BJ (cell line): ENCODE measurements around the gene RBM47. TPM values are rescaled to one million over a fixed set of nuclear protein-coding genes. Genes with fewer than 3 reads are reported as not detected.
"Not testable (repeated sequence)": the region's sequence is repeated elsewhere in the genome, so short reads cannot be mapped to it uniquely, and the experiment has no call there.

Experiments used
- CTCF ChIA-PET: fragments of 350-600 bp; formaldehyde crosslinking; extraction: SDS; loops from one replicate; lab custom pipeline; 2021; ENCODE audit warnings: antibody characterized with exemption, inconsistent platforms; lab: Yijun Ruan, JAX
- POLR2A ChIA-PET: fragments of 300-600 bp; sonication (Branson Sonifier 250); formaldehyde crosslinking; extraction: SDS; loops from one replicate; lab custom pipeline; 2021; ENCODE audit warnings: antibody characterized with exemption; lab: Charles Lee
- DNase-seq: peaks from one replicate; pipeline ENCODE4 v3.0.0-alpha.2; 2011; ENCODE audit warnings: low read depth
- H3K27me3 ChIP-seq: 2 replicates; pipeline ENCODE4 v1.6.0; 2011; ENCODE audit warnings: low read length; ENCODE audit not compliant: control insufficient read depth, insufficient read depth
- H3K36me3 ChIP-seq: 2 replicates; pipeline ENCODE4 v1.5.1; 2011; ENCODE audit warnings: low read length; ENCODE audit not compliant: control insufficient read depth, insufficient read depth
- H3K4me3 ChIP-seq: 2 replicates; pipeline ENCODE4 v1.5.1; 2011; ENCODE audit warnings: low read depth, mild to moderate bottlenecking, control low read depth, low read length
- polyA plus RNA-seq: library from polyadenylated mRNA; depleted of rRNA; stranded (reverse); fragments of >200 nt; gene quantifications from 2 replicates; pipeline ENCODE4 v1.2.3, GENCODE V29; 2011
- TF ChIP-seq, protein P1 (sequence below): IDR thresholded peaks from 2 replicates; pipeline ENCODE4 v1.5.1; 2011; ENCODE audit warnings: low read depth, mild to moderate bottlenecking, control low read depth, inconsistent platforms, low read length, moderate library complexity; ENCODE audit not compliant: insufficient read depth

RBM47 gene
- polyA plus RNA-seq, 1 experiment: 0.52 TPM

DNA sequence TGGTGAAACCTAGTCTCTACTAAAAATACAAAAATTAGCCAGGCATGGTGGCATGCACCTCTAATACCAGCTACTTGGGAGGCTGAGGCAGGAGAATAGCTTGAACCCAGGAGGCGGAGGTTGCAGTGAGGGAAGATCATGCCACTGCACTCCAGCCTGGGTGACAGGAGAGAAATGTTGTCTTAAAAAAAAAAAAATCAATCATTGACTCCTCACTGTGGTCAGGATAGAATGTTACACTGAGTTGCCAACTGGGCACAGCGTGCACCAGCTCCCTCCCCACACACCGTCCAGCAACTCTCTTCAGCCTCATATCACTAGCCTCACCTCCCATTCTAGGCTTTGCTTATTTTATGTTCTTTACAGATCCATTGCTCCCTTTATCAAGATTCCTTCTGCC is 215.0 kb downstream of the RBM47 start:
- ChIA-PET POLR2A (no interaction called here), CTCF (no interaction called here)
- Histone ChIP-seq H3K36me3 (no peaks in the 10 kb centered on the region), H3K27me3 (no peaks in the 10 kb centered on the region; the same call in 1 of the 2 replicates), H3K4me3 (no peak overlapping the region)
- DNase-seq: no peak
- TF ChIP-seq, protein P1, sequence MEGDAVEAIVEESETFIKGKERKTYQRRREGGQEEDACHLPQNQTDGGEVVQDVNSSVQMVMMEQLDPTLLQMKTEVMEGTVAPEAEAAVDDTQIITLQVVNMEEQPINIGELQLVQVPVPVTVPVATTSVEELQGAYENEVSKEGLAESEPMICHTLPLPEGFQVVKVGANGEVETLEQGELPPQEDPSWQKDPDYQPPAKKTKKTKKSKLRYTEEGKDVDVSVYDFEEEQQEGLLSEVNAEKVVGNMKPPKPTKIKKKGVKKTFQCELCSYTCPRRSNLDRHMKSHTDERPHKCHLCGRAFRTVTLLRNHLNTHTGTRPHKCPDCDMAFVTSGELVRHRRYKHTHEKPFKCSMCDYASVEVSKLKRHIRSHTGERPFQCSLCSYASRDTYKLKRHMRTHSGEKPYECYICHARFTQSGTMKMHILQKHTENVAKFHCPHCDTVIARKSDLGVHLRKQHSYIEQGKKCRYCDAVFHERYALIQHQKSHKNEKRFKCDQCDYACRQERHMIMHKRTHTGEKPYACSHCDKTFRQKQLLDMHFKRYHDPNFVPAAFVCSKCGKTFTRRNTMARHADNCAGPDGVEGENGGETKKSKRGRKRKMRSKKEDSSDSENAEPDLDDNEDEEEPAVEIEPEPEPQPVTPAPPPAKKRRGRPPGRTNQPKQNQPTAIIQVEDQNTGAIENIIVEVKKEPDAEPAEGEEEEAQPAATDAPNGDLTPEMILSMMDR: no peak

DNA sequence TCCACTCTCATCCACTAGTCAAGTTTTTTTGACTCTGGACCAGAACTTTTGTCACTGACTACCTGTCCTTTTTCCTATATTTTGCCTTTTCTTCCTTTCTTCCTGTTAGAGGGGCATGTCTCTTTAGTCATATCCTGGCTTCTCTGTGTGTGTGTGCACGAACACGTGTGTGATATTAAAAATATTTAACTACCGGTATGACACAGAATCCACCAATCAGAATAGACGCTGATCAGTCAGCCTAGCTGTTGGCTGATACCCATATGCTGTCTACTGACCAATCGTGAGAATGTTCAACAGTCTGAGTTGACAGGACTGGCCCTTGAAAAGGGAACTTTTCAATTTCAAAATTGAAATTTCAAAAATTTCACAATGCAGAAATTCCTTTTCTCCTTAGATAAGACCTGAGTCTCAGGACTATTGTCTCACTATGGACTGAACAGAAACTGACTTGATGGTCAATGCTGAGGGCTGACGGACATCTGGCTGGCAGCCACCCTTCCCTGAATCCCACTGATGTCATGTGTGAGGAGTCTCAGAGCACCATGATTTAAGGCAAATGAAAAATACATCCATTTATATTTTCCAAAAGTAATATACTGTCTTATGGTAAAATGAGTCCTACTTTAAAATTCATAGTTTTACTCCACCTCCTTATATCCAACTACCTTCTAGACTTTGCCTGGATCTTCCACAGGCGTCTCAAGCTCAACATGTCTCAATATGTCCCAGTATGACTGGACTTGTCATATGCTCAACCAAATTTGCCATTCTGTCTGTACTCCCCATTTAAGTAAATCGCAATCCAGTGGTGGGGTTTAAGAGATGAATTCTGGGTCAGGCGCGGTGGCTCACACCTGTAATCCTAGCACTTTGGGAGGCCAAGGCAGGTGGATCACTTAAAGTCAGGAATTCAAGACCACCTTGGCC is 216.5 kb downstream of the RBM47 start:
- ChIA-PET POLR2A (no interaction called here), CTCF (no interaction called here)
- Histone ChIP-seq H3K36me3 (no peaks in the 10 kb centered on the region), H3K4me3 (no peak overlapping the region), H3K27me3 (no peaks in the 10 kb centered on the region; the same call in 1 of the 2 replicates)
- DNase-seq: no peak
- TF ChIP-seq, protein P1: no peak

DNA sequence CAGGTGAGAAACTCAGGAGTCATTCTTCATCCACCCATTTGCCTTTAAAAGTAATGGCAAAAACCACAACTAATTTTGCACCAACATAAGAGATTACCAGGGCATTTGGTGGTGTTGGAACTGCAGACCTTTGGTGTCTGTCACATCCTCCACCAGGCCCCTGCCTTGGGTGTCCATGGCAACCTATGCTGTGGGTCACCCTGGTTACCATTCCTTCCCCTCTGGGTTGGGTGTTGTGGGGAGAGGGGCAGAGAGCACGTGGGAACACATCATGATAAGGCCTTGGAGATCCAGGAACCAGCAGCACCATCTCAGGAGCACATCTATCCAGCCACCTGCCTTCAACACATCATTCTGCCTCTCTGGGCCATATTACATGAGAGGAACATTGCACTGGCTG is 217.3 kb downstream of the RBM47 start:
- H3K27me3 ChIP-seq: no peaks in the 10 kb centered on the region; the same call in 1 of the 2 replicates
- DNase-seq: no peak
- TF ChIP-seq, protein P1: no peak
- ChIA-PET POLR2A (no interaction called here), CTCF (no interaction called here)
- H3K36me3 ChIP-seq: no peaks in the 10 kb centered on the region
- H3K4me3 ChIP-seq: no peak overlapping the region

DNA sequence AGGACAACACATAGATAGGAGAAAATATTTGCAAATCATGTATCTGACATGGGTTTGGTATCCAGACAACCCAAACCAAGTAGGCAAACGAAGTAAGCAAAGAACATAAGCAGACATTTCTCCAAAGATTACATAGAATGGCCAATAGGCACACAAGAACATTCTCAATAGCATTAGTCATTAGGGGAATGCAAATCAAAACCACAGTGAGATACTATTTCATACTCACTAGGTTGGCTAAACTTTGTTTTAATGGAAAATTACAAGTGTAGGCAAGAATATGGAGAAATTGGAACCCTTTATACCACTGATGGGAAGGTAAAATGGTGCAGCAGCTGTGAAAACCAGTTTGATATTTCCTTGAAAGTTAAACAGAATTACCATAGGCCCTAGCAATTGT is 219.8 kb downstream of the RBM47 start:
- TF ChIP-seq, protein P1: no peak
- Histone ChIP-seq H3K36me3 (no peaks in the 10 kb centered on the region), H3K27me3 (no peaks in the 10 kb centered on the region; the same call in 1 of the 2 replicates), H3K4me3 (no peak overlapping the region)
- DNase-seq: no peak
- ChIA-PET CTCF (no interaction called here), POLR2A (no interaction called here)

DNA sequence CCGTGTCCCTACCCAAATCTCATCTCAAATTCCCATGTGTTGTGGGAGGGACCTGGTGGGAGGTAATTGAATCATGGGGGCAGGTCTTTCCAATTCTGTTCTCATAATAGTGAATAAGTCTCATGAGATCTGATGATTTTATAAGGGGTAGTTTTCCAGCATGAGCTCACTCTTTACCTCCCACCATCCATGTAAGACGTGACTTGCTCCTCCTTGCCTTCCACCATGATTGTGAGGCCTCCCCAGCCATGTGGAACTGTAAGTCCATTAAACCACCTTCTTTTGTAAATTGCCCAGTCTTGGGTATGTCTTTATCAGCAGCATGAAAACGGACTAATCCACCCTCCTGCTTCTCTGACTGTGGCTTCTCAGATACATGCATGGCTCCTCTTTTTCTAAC is 222.2 kb downstream of the RBM47 start:
- POLR2A ChIA-PET, H3K4me3 ChIP-seq, H3K36me3 ChIP-seq, H3K27me3 ChIP-seq, CTCF ChIA-PET, DNase-seq: not testable (repeated sequence)
